Adrenal gland (tissue), 5 donors: Measurements from ENCODE around the gene STX16.

Experiments used
- CTCF ChIP-seq, 6 experiments: fragments of 450-650 bp in 4 of 6; fragments of 200-600 bp in 2 of 6; sonication (generic) in 1 of 6; IDR thresholded peaks; 1 replicate in 5 of 6; 2 replicates in 1 of 6; pipeline versions ENCODE4 v1.5.1 to v1.8.0; 2016 to 2021; ENCODE audit warnings: antibody characterized with exemption in 6 of 6, mild to moderate bottlenecking in 2 of 6, moderate library complexity in 1 of 6
- POLR2A ChIP-seq, 2 donors: fragments of 450-650 bp; IDR thresholded peaks; one replicate each; pipeline ENCODE4 v1.6.1; 2017; ENCODE audit warnings: antibody characterized with exemption in 2 of 2, mild to moderate bottlenecking in 2 of 2, moderate library complexity in 1 of 2
- donor health status: DM: no; HTN: no; CAD: no.

GRCh38 chr20:58605292-58606065 is 45.6 kb upstream of the STX16 start:
- TF ChIP-seq CTCF (IDR thresholded peaks at IDR 0.05) (no peak), POLR2A (IDR thresholded peaks at IDR 0.05) (no peak)
